HepG2 (cell line): ENCODE data around the gene LRIG3. TPM values are rescaled to one million over a fixed set of nuclear protein-coding genes. Genes with fewer than 3 reads are reported as not detected.

Source experiments
- ATAC-seq: fragments of 200-7000 bp; cut with Tn5 transposase; 3 replicates; pipeline ENCODE4 v1.9.1; 2020; ENCODE audit warnings: mild to moderate bottlenecking, moderate library complexity
- BruUV-seq: library from RNA; stranded (reverse); fragments of 400-500 nt; replicated peaks from 2 replicates; lab custom pipeline; 2021; lab: Mats Ljungman, UMichigan
- CTCF ChIA-PET: fragments of 300-600 bp; formaldehyde crosslinking; extraction: SDS; loops from one replicate; lab custom pipeline; 2021; ENCODE audit warnings: low total read pairs, inconsistent platforms, low intra/inter-chr PET ratio; lab: Yijun Ruan, JAX
- POLR2A ChIA-PET: fragments of 350-600 bp; sonication (Branson Sonifier 250); formaldehyde crosslinking; loops from one replicate; lab custom pipeline; 2020; ENCODE audit warnings: antibody characterized with exemption, inconsistent platforms; lab: Yijun Ruan, JAX
- DNase-seq: peaks from one replicate; pipeline ENCODE4 v3.0.0-alpha.2; 2015; ENCODE audit warnings: low spot score
- FAIRE-seq: peaks from 3 replicates; lab custom pipeline; 2011; peaks lifted over from hg19 to GRCh38; lab: Jason Lieb, UNC
- H2AFZ ChIP-seq: one replicate; pipeline ENCODE4 v1.6.1; 2011; ENCODE audit warnings: low read length, inconsistent platforms
- H3K27ac ChIP-seq: fragments of 300-600 bp; 3 replicates; pipeline ENCODE4 v1.8.0; 2011; ENCODE audit warnings: mixed run types, mild to moderate bottlenecking, mixed read lengths, low read length, inconsistent platforms; ENCODE audit not compliant: insufficient read depth; ENCODE audit errors: extremely low read length
- H3K27me3 ChIP-seq, 2 experiments: fragments of 200-600 bp in 1 of 2; 2 replicates in 1 of 2; 3 replicates in 1 of 2; pipeline versions ENCODE4 v1.6.0 to v1.8.0; 2011; ENCODE audit warnings: low read length in 2 of 2, mild to moderate bottlenecking in 2 of 2, moderate library complexity in 2 of 2, inconsistent platforms in 1 of 2; ENCODE audit not compliant: insufficient read depth in 2 of 2, control insufficient read depth in 1 of 2
- H3K36me3 ChIP-seq, 2 experiments: fragments of 200-600 bp in 1 of 2; replicated peaks in 1 of 2; 2 replicates in 1 of 2; 3 replicates in 1 of 2; pipeline versions ENCODE4 v1.5.1 to v1.8.0; 2011; ENCODE audit warnings: low read length in 2 of 2, inconsistent platforms in 1 of 2; ENCODE audit not compliant: insufficient read depth in 2 of 2, control insufficient read depth in 1 of 2
- H3K4me1 ChIP-seq: 2 replicates; pipeline ENCODE4 v1.5.1; 2012; ENCODE audit warnings: low read length, inconsistent platforms; ENCODE audit not compliant: insufficient read depth
- H3K4me2 ChIP-seq: 2 replicates; pipeline ENCODE4 v1.6.0; 2011; ENCODE audit warnings: low read depth, low read length, inconsistent platforms
- H3K4me3 ChIP-seq, 3 experiments: fragments of 200-600 bp in 1 of 3; sonication (generic), shearing (Covaris generic) in 1 of 3; replicated peaks in 1 of 3; 2 replicates each; pipeline ENCODE4 v1.5.1; 2011 to 2016; ENCODE audit warnings: low read length in 3 of 3, inconsistent platforms in 2 of 3, low read depth in 2 of 3, mild to moderate bottlenecking in 2 of 3, control low read depth in 1 of 3, mixed read lengths in 1 of 3; ENCODE audit not compliant: insufficient read depth in 1 of 3
- H3K79me2 ChIP-seq: one replicate; pipeline ENCODE4 v1.6.1; 2011; ENCODE audit warnings: low read length, inconsistent platforms; ENCODE audit not compliant: insufficient read depth
- H3K9ac ChIP-seq: 2 replicates; pipeline ENCODE4 v1.6.0; 2011; ENCODE audit warnings: mild to moderate bottlenecking, low read depth, low read length, inconsistent platforms; ENCODE audit not compliant: insufficient read depth
- H3K9me3 ChIP-seq: 2 replicates; pipeline ENCODE4 v1.5.1; 2012; ENCODE audit warnings: mild to moderate bottlenecking, low read length
- H4K20me1 ChIP-seq: 2 replicates; pipeline ENCODE4 v1.6.0; 2011; ENCODE audit warnings: inconsistent platforms, mild to moderate bottlenecking, low read length, moderate library complexity; ENCODE audit not compliant: insufficient read depth
- BHLHE40 ChIP-seq: IDR thresholded peaks from 2 replicates; pipeline ENCODE4 v1.6.1; 2011; ENCODE audit warnings: low read length, improper control_type of control experiment
- CHCHD3 ChIP-seq: sonication (generic); formaldehyde crosslinking; IDR thresholded peaks from 2 replicates; pipeline ENCODE4 v1.8.0; 2022; ENCODE audit warnings: mild to moderate bottlenecking, missing genetic modification reagents, moderate library complexity
- FOXJ3 ChIP-seq: sonication (generic); formaldehyde crosslinking; IDR thresholded peaks from 2 replicates; pipeline ENCODE4 v1.4.0; 2020; ENCODE audit warnings: missing genetic modification reagents, mild to moderate bottlenecking, borderline replicate concordance
- HMG20A ChIP-seq: IDR thresholded peaks from 2 replicates; pipeline ENCODE4 v1.6.1; 2016; ENCODE audit warnings: borderline replicate concordance
- MAFG ChIP-seq: sonication (generic); formaldehyde crosslinking; IDR thresholded peaks from 2 replicates; pipeline ENCODE4 v1.5.1; 2020; ENCODE audit warnings: mild to moderate bottlenecking, missing genetic modification reagents
- MXD1 ChIP-seq: sonication (generic); formaldehyde crosslinking; IDR thresholded peaks from 2 replicates; pipeline ENCODE4 v1.4.0; 2020; ENCODE audit warnings: mild to moderate bottlenecking, missing genetic modification reagents
- NFE2 ChIP-seq: sonication (generic); formaldehyde crosslinking; IDR thresholded peaks from 2 replicates; pipeline ENCODE4 v1.4.0; 2020; ENCODE audit warnings: missing genetic modification reagents
- NFRKB ChIP-seq: fragments of 450-650 bp; IDR thresholded peaks from 2 replicates; pipeline ENCODE4 v1.6.1; 2017
- RCOR2 ChIP-seq: IDR thresholded peaks from 2 replicates; pipeline ENCODE4 v1.6.1; 2016; ENCODE audit warnings: missing biosample characterization, missing genetic modification reagents
- SCMH1 ChIP-seq: sonication (generic); formaldehyde crosslinking; IDR thresholded peaks from 2 replicates; pipeline ENCODE4 v1.9.0; 2021; ENCODE audit warnings: missing genetic modification reagents, mild to moderate bottlenecking, borderline replicate concordance
- SMAD1 ChIP-seq: sonication (generic); formaldehyde crosslinking; IDR thresholded peaks from 2 replicates; pipeline ENCODE4 v1.4.0; 2020; ENCODE audit warnings: missing genetic modification reagents, low read depth, mild to moderate bottlenecking, borderline replicate concordance
- ZC3H4 ChIP-seq: sonication (generic); formaldehyde crosslinking; IDR thresholded peaks from 2 replicates; pipeline ENCODE4 v1.4.0; 2020; ENCODE audit warnings: missing genetic modification reagents, borderline replicate concordance
- ZFAT ChIP-seq: sonication (generic); formaldehyde crosslinking; conservative IDR thresholded peaks from 2 replicates; pipeline ENCODE4 v1.8.1; 2023; ENCODE audit warnings: missing genetic modification reagents, inconsistent platforms
- ZNF550 ChIP-seq: sonication (generic); formaldehyde crosslinking; IDR thresholded peaks from 2 replicates; pipeline ENCODE4 v1.4.0; 2020; ENCODE audit warnings: mild to moderate bottlenecking, missing genetic modification reagents, borderline replicate concordance
- ZNF589 ChIP-seq: sonication (generic); formaldehyde crosslinking; conservative IDR thresholded peaks from 2 replicates; pipeline ENCODE4 v1.8.0; 2022; ENCODE audit warnings: mild to moderate bottlenecking, moderate library complexity, missing genetic modification reagents
- ZSCAN12 ChIP-seq: sonication (generic); formaldehyde crosslinking; IDR thresholded peaks from 2 replicates; pipeline ENCODE4 v1.9.0; 2021; ENCODE audit warnings: mild to moderate bottlenecking, missing genetic modification reagents
- ZSCAN29 ChIP-seq: sonication (generic); formaldehyde crosslinking; conservative IDR thresholded peaks from 2 replicates; pipeline ENCODE4 v1.4.0; 2020; ENCODE audit warnings: mild to moderate bottlenecking, missing genetic modification reagents
- WGBS: methylation state at CpG from one replicate; pipeline ENCODE4 v1.1.6; 2017; ENCODE audit warnings: low lambda C conversion rate; 5-methylcytosine and 5-hydroxymethylcytosine counted together
- in situ Hi-C: cut with HindIII; loops from 2 replicates; pipeline ENCODE4 v1.10.0; 2017; ENCODE audit warnings: low pct_unique_long_range_greater_than_20kb; ENCODE audit not compliant: extremely low pct_ligation_motif_present
- intact Hi-C: fragments of 100-400 bp; cut with micrococcal nuclease; formaldehyde crosslinking; loops from one replicate; pipeline ENCODE4 v1.10.0; 2022; ENCODE audit not compliant: unreplicated experiment
- polyA plus RNA-seq, 8 experiments: library from polyadenylated mRNA; depleted of rRNA in 3 of 8; stranded (reverse) in 7 of 8; unstranded in 1 of 8; fragments of >200 nt; fragmentation: Illumina TruSeq in 4 of 8; extraction: Trizol in 4 of 8; gene quantifications; 2 replicates each; pipeline versions ENCODE4 v1.2.1 to v1.2.3, GENCODE V29; 2011 to 2016; ENCODE audit warnings: low read depth in 4 of 8, missing spikeins in 1 of 8, mixed read lengths in 1 of 8; ENCODE audit not compliant: insufficient read depth in 1 of 8
- total RNA-seq, 5 experiments: library from RNA; depleted of rRNA; stranded (reverse); fragments of >200 nt; fragmentation: Illumina TruSeq; extraction: Trizol; gene quantifications; 2 replicates each; pipeline ENCODE4 v1.2.3, GENCODE V29; 2016; ENCODE audit warnings: low read depth in 1 of 5

LRIG3 gene
- total and polyA plus RNA-seq, 2 of the 13 experiments (the other 11 are each of a cell fraction or from before 2014, with no cell fraction given): 7.7 to 17.4 TPM

DNA sequence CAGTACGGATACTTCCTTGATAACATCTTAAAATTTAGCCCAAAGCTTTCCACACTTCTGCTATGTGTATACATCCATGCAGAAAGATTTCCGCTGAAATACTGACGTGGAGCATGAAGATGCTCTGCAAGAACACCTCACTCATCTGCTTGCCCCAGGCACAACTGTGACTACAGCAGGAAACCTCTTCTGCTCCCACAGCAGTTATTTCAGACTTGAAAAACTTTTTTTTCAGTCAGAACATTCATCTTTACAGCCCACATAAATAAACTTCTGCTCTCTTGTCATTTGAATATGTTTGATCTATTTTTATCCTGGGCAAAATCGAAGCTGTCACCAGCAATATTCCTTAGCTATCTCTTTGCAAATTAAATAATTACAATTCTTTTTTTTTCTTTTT, 6.8 kb upstream of the LRIG3 start:
- ChIA-PET CTCF (no interaction called here), POLR2A (no interaction called here)
- H3K4me3 ChIP-seq: no peak overlapping the region
- TF ChIP-seq ZSCAN29 (CRISPR knock-in tag) (no peak), FOXJ3 (no peak), RCOR2 (no peak)
- TF ChIP-seq, all 625 proteins: peak for 0
- DNase-seq: no peak
- WGBS: 58% methylated on average over 4 of the region's 4 CpGs
- Histone ChIP-seq H2AFZ (no peak overlapping the region), H4K20me1 (no peaks in the 10 kb centered on the region), H3K4me2 (no peak overlapping the region), H3K36me3 (no peaks in the 10 kb centered on the region), H3K79me2 (no peaks in the 10 kb centered on the region), H3K27ac (no peak overlapping the region), H3K27me3 (no peaks in the 10 kb centered on the region), H3K9me3 (no peaks in the 10 kb centered on the region), H3K4me1 (no peaks in the 10 kb centered on the region), H3K9ac (no peak overlapping the region)
- no TSS peak for BruUV-seq
- in situ Hi-C loops (no loop called here), intact Hi-C loops (loop anchor here (10.0 kb wide), 1 partner anchor 242 kb away; no protein-coding TSS in a partner anchor)
- no peak for ATAC-seq
- no peak for FAIRE-seq

GRCh38 chr12:58926586-58926985, 6.3 kb upstream of the LRIG3 start:
- Histone ChIP-seq H3K4me2 (no peak overlapping the region), H4K20me1 (no peaks in the 10 kb centered on the region), H3K36me3 (no peaks in the 10 kb centered on the region), H3K4me3 (no peak overlapping the region), H3K4me1 (0 out of 2 replicates have a peak, but pooled peaks cover under 1% of the 10 kb centered on the region), H3K9ac (no peak overlapping the region), H3K27ac (no peak overlapping the region), H3K9me3 (no peaks in the 10 kb centered on the region), H2AFZ (no peak overlapping the region), H3K27me3 (no peaks in the 10 kb centered on the region), H3K79me2 (no peaks in the 10 kb centered on the region)
- FAIRE-seq (no peak), ATAC-seq (no peak), DNase-seq (no peak)
- in situ Hi-C loops (no loop called here), intact Hi-C loops (loop anchor here (10.0 kb wide), 1 partner anchor 242 kb away; no protein-coding TSS in a partner anchor)
- BruUV-seq: no TSS peak
- CTCF ChIA-PET: no interaction called here
- POLR2A ChIA-PET: no interaction called here
- TF ChIP-seq ZFAT: no peak
- TF ChIP-seq BHLHE40: no peak
- TF ChIP-seq SMAD1 (CRISPR knock-in tag): no peak
- TF ChIP-seq HMG20A: no peak
- TF ChIP-seq NFRKB: no peak
- TF ChIP-seq NFE2: no peak
- no peak for TF ChIP-seq MAFG (CRISPR knock-in tag)
- TF ChIP-seq ZNF589 (CRISPR knock-in tag): no peak
- no peak for TF ChIP-seq ZSCAN12
- no peak for TF ChIP-seq CHCHD3 (CRISPR knock-in tag)
- no peak for TF ChIP-seq MXD1 (CRISPR knock-in tag)
- TF ChIP-seq ZNF550 (CRISPR knock-in tag): no peak
- no peak for TF ChIP-seq SCMH1 (CRISPR knock-in tag)
- no peak for TF ChIP-seq ZC3H4
